HG02642 (cell line): ENCODE data around the gene ATP2A1.
"Not testable (repeated sequence)": the region's sequence is repeated elsewhere in the genome, so short reads cannot be mapped to it uniquely, and the experiment has no call there.

Experiments used
- ATAC-seq: cut with Tn5 transposase; IDR thresholded peaks from one replicate; pipeline ENCODE4 v1.9.1; 2021; ENCODE audit warnings: mild to moderate bottlenecking; ENCODE audit not compliant: unreplicated experiment, poor library complexity

ATP2A1 gene

GRCh38 chr16:28904828-28905227, 26.5 kb downstream of the ATP2A1 start:
- ATAC-seq, result no peak

GRCh38 chr16:28905229-28905754, 27.0 kb downstream of the ATP2A1 start:
- no peak for ATAC-seq

GRCh38 chr16:28905800-28906372, 27.6 kb downstream of the ATP2A1 start:
- no peak for ATAC-seq

GRCh38 chr16:28910086-28911031, 32.1 kb downstream of the ATP2A1 start:
- no peak for ATAC-seq

GRCh38 chr16:28912558-28912957, 34.3 kb downstream of the ATP2A1 start:
- ATAC-seq, result no peak

GRCh38 chr16:28913946-28914724, 35.8 kb downstream of the ATP2A1 start:
- no peak for ATAC-seq

- ATAC-seq, result no peak
Observed at GRCh38 chr16:28915181-28915580, 36.9 kb downstream of the ATP2A1 start.

GRCh38 chr16:28917095-28917494, 38.8 kb downstream of the ATP2A1 start:
- ATAC-seq, result no peak

- ATAC-seq, result no peak
Observed at GRCh38 chr16:28918698-28919097, 40.4 kb downstream of the ATP2A1 start.

- ATAC-seq, result no peak
Observed at GRCh38 chr16:28923231-28923587, 44.9 kb downstream of the ATP2A1 start.

- ATAC-seq, result peak; percentile 52
Observed at GRCh38 chr16:28923652-28924398, 45.5 kb downstream of the ATP2A1 start.

GRCh38 chr16:28924399-28924761, 46.1 kb downstream of the ATP2A1 start:
- ATAC-seq, result no peak

GRCh38 chr16:28924762-28925385, 46.6 kb downstream of the ATP2A1 start, which contains the start of gene RABEP2:
Gene RABEP2, minus strand, starts transcription at chr16:28925238. Its CDS starts 75 bp downstream, at chr16:28925163.
- peak; percentile 66 for ATAC-seq

GRCh38 chr16:28925386-28926228, 47.3 kb downstream of the ATP2A1 start:
- peak; percentile 41 for ATAC-seq

GRCh38 chr16:28926284-28926683, 48.0 kb downstream of the ATP2A1 start:
- ATAC-seq, result not testable (repeated sequence)

GRCh38 chr16:28927815-28928214, 49.5 kb downstream of the ATP2A1 start:
- ATAC-seq, result no peak

GRCh38 chr16:28930203-28930602, 51.9 kb downstream of the ATP2A1 start:
- ATAC-seq, result no peak

- ATAC-seq, result no peak
Observed at GRCh38 chr16:28930652-28931051, 52.4 kb downstream of the ATP2A1 start.

- ATAC-seq, result no peak
Observed at GRCh38 chr16:28931801-28932225, 53.5 kb downstream of the ATP2A1 start, which contains the start of gene CD19. Gene CD19, plus strand, starts transcription at chr16:28931971. Its CDS starts 30 bp downstream, at chr16:28932001.
